ENCODE results near the gene SMIM21.

Gene SMIM21

DNA sequence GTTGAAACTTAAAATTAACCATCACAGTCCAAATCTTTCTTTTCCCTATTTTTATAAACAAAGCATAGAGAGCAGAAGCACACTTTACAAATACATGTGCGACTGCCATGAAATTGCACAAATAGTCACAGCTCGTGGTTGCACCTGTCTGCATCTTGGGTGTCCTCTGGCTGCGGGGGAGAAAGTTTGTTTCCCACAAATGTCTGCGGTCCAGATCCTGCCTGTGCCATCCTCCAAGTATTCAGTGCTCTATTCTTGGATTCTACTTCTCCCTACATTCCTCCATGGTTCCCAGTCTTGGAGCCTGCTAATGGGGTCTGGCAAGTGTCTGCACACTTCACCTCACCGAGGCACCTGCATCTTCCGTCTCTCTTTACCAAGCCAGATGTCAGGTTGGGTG, 52.2 kb downstream of the SMIM21 start:
- TF ChIP-seq, protein P1, sequence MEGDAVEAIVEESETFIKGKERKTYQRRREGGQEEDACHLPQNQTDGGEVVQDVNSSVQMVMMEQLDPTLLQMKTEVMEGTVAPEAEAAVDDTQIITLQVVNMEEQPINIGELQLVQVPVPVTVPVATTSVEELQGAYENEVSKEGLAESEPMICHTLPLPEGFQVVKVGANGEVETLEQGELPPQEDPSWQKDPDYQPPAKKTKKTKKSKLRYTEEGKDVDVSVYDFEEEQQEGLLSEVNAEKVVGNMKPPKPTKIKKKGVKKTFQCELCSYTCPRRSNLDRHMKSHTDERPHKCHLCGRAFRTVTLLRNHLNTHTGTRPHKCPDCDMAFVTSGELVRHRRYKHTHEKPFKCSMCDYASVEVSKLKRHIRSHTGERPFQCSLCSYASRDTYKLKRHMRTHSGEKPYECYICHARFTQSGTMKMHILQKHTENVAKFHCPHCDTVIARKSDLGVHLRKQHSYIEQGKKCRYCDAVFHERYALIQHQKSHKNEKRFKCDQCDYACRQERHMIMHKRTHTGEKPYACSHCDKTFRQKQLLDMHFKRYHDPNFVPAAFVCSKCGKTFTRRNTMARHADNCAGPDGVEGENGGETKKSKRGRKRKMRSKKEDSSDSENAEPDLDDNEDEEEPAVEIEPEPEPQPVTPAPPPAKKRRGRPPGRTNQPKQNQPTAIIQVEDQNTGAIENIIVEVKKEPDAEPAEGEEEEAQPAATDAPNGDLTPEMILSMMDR (IDR thresholded peaks at IDR 0.05): no peak
- no peak for DNase-seq
- H3K4me1 ChIP-seq: no peaks in the 10 kb centered on the region
- no peak overlapping the region for H3K27ac ChIP-seq
- H3K27me3 ChIP-seq: peaks cover 0 to 4% of the 10 kb centered on the region in 2 donors
- intact Hi-C loops (cut with DNase I; ENCODE audit: low total_unique reads): no loop called here
- H3K36me3 ChIP-seq: no peaks in the 10 kb centered on the region
- no peak overlapping the region for H3K4me3 ChIP-seq
- H3K9me3 ChIP-seq: no peaks in the 10 kb centered on the region

DNA sequence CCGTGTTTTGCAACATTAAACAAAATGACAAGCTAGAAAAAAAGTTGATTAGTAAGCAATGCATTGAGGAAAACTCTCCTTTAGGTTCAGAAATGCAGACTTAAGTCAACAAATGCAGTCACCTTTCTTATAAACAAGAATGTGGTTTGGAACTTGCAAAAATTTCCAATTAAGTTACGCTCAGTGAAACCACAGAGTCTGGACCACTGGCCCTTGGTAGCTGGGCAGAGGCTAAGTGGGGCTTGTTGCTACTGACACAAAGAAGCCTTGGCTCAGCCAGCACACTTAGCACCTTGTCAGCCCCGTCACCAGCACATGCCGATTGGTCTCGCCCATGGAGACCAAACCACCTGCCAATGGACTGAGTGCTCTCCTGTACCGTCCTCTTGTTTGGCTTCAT, 53.0 kb downstream of the SMIM21 start:
- no peaks in the 10 kb centered on the region for H3K36me3 ChIP-seq
- H3K27ac ChIP-seq: no peak overlapping the region
- intact Hi-C loops (cut with DNase I; ENCODE audit: low total_unique reads): no loop called here
- DNase-seq: no peak
- TF ChIP-seq, protein P1 (IDR thresholded peaks at IDR 0.05): no peak
- peaks cover 0 to 4% of the 10 kb centered on the region in 2 donors for H3K27me3 ChIP-seq
- no peak overlapping the region for H3K4me3 ChIP-seq
- no peaks in the 10 kb centered on the region for H3K4me1 ChIP-seq
- H3K9me3 ChIP-seq: no peaks in the 10 kb centered on the region

DNA sequence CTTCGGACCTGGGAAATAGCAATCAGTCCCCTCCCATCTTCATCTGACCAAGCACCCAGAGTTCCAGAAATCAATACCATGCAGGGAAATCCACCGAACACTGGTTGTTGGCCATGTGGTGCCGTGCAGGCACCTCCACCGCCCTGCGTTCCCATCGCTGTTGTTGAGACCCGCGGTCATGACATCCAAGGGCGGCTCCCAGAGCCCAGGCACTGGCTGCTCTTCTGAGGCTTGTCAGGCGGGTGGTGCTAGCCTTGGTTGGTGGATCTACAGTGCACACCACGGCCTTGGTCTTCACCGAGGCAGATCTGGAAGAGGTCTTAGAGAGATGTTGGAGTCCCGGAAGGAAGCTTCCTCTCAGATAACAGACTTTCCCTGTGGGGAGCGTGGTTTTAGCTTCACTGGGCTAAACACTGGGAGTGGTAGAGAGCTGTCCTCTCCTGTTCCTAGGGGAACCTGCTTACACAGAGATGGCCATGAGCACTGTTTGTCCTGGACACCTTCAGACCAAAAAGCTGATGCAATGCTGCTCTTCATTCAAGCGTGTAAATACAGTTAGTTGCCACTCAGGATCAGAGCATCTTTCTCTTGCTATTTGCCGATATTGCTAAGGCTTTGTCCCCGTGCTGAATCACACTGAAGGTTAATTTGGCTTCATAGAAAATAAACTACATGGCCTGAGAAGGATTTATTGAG, 58.3 kb downstream of the SMIM21 start:
- Histone ChIP-seq H3K9me3 (no peaks in the 10 kb centered on the region), H3K36me3 (no peaks in the 10 kb centered on the region), H3K27me3 (no peaks in the 10 kb centered on the region), H3K27ac (no peak overlapping the region), H3K4me3 (no peak overlapping the region), H3K4me1 (no peaks in the 10 kb centered on the region)
- intact Hi-C loops (cut with DNase I; ENCODE audit: low total_unique reads): no loop called here
- TF ChIP-seq, protein P1 (IDR thresholded peaks at IDR 0.05): no peak
- no peak for DNase-seq

DNA sequence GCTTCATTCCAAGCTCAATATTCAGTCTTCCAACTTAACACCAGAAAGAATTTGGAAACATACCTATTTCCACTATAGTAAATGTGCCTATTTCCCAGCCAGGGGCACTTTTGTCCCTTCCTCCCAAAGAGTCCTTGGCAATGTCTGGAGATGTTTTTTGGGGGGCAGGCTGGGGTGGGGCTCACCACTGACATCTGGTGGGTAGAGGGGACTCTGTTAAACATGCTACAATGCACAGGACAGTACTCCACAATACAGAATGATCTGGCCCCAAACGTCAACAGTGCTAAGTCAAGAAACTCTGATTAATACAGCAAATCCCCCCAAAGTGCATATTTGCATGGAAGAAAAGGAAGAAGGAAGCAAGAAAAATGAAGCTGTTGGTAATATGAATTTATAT, 61.7 kb downstream of the SMIM21 start:
- H3K9me3 ChIP-seq: no peaks in the 10 kb centered on the region
- intact Hi-C loops (cut with DNase I; ENCODE audit: low total_unique reads): no loop called here
- H3K4me1 ChIP-seq: no peaks in the 10 kb centered on the region
- no peaks in the 10 kb centered on the region for H3K36me3 ChIP-seq
- TF ChIP-seq, protein P1 (IDR thresholded peaks at IDR 0.05): no peak
- peaks cover 0 to 6% of the 10 kb centered on the region in 2 donors for H3K27me3 ChIP-seq
- no peak overlapping the region for H3K4me3 ChIP-seq
- H3K27ac ChIP-seq: no peak overlapping the region
- no peak for DNase-seq

DNA sequence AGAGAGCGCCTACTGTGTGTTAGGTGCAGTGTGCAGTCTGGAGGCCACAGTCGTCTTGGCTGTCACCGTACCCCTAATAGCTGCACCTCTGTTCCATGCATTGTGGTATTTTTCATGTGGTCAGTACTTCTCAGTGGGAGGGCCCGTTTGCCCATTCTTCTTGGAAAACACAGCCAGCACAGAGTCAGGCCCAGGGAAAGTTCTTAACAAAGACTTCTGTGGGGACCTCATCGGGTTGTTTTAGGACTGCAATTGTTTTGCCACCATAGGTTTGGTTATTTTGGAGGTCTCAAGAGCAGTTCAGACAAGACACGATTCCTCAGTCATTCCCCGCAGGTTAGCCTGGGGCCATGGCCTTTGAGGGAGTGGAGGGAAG, 62.3 kb downstream of the SMIM21 start:
- Histone ChIP-seq H3K4me3 (no peak overlapping the region), H3K9me3 (no peaks in the 10 kb centered on the region), H3K27me3 (peaks cover 0 to 12% of the 10 kb centered on the region in 2 donors), H3K27ac (no peak overlapping the region), H3K4me1 (no peaks in the 10 kb centered on the region), H3K36me3 (no peaks in the 10 kb centered on the region)
- intact Hi-C loops (cut with DNase I; ENCODE audit: low total_unique reads): no loop called here
- no peak for DNase-seq
- TF ChIP-seq, protein P1 (IDR thresholded peaks at IDR 0.05): no peak
